ENCODE results near the gene TBC1D22A.

The TBC1D22A gene

GRCh38 chr22:46915950-46916730, 153.7 kb downstream of the TBC1D22A start:
- no peak for TF ChIP-seq POLR2A (IDR thresholded peaks at IDR 0.05; ENCODE audit: low read depth, low read length)
- no peak for DNase-seq (ENCODE audit: insufficient read length, low spot score)
- FAIRE-seq: no peak

- no peak for TF ChIP-seq POLR2A (IDR thresholded peaks at IDR 0.05; ENCODE audit: low read depth, low read length)
- FAIRE-seq: no peak
These were observed 154.7 kb downstream of the TBC1D22A start for GRCh38 chr22:46916886-46917770.

GRCh38 chr22:46917771-46918101, 155.3 kb downstream of the TBC1D22A start:
- no peak for TF ChIP-seq POLR2A (IDR thresholded peaks at IDR 0.05; ENCODE audit: low read depth, low read length)
- DNase-seq (ENCODE audit: insufficient read length, low spot score) (no peak), FAIRE-seq (no peak)

More at GRCh38 chr22:46916886-46917770, 154.7 kb downstream of the TBC1D22A start:
- no peak for DNase-seq (ENCODE audit: insufficient read length, low spot score)

DNA sequence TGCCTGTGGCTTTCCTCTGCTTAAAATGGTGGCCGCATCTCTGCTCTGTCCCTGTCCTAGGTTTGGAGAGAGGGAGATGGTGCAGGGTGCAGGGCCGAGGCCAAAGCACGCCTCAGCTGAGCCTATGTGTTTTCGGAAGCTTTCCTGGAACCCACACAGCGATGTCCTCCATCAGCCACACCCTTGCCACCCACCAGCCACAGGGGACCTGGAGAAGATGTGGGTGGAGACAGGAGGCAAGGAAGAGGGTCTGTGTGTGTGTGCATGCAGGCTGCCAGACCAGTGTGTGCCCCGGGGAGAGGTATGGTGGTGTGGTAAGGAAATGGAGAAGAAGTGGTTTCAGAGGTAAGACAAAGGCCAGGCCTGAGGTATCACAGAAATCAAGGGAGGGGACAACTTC, 155.7 kb downstream of the TBC1D22A start:
- TF ChIP-seq POLR2A (IDR thresholded peaks at IDR 0.05; ENCODE audit: low read depth, low read length): no peak
- DNase-seq (ENCODE audit: insufficient read length, low spot score) (no peak), FAIRE-seq (no peak)

DNA sequence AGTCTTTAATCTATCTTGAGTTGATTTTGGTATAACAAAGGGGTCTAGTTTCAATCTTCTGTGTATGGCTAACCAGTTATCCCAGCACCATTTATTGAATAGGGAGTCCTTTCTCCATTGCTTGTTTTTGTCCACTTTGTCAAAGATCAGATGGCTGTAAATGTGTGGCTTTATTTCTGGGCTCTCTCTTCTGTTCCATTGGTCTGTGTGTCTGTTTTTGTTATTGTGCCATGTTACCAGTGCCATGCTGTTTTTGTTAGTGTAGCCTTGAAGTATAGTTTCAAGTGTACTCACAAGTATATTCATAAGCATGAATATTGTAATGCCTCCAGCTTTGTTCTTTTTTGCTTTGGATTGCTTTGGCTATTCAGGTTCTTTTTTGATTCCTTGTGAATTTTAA, 159.6 kb downstream of the TBC1D22A start:
- TF ChIP-seq POLR2A (IDR thresholded peaks at IDR 0.05; ENCODE audit: low read depth, low read length): no peak
- DNase-seq (ENCODE audit: insufficient read length, low spot score): no peak
- FAIRE-seq: no peak

DNA sequence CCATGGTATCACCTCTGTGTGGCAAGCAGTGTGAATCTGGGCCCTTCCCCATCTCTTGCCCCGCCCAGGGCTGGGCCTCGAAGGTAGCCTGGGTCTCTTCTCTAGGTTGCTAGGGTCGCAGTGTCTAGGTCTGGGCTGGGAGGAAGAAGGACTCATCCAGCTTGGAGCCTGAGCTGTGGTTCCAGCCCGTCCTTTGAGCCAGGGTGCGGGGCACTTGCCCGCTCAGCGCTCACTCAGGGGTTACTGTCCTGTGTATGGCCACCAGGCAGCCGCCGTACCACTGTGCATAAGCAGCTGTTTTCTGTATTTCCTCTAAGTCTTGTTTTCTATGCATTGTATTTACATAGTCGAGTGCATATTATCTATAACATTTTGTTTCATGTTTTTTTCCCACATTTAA, 160.9 kb downstream of the TBC1D22A start:
- no peak for DNase-seq (ENCODE audit: insufficient read length, low spot score)
- FAIRE-seq: no peak
- no peak for TF ChIP-seq POLR2A (IDR thresholded peaks at IDR 0.05; ENCODE audit: low read depth, low read length)

DNA sequence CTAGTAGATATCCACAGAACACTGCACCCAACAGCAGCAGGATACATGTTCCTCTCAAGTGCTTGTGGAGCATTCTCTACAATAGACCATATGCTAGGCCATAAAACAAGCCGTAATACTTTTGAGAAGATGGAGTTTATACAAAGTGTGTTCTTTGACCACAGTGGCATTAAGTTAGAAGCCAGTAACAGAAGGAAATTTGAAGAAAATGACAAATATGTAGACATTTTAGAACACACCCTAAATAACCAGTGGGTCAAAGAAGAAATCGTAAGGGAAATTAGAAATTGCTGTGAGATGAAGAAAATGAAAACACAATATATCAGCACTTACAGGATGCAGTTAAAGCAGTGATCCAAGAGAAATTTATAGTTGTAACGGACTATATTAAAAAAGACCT, 163.4 kb downstream of the TBC1D22A start:
- TF ChIP-seq POLR2A (IDR thresholded peaks at IDR 0.05; ENCODE audit: low read depth, low read length): no peak
- FAIRE-seq (no peak), DNase-seq (ENCODE audit: insufficient read length, low spot score) (no peak)

GRCh38 chr22:46929046-46929709, 166.7 kb downstream of the TBC1D22A start:
- FAIRE-seq: no peak
- DNase-seq (ENCODE audit: insufficient read length, low spot score): no peak
- TF ChIP-seq POLR2A (IDR thresholded peaks at IDR 0.05; ENCODE audit: low read depth, low read length): no peak

DNA sequence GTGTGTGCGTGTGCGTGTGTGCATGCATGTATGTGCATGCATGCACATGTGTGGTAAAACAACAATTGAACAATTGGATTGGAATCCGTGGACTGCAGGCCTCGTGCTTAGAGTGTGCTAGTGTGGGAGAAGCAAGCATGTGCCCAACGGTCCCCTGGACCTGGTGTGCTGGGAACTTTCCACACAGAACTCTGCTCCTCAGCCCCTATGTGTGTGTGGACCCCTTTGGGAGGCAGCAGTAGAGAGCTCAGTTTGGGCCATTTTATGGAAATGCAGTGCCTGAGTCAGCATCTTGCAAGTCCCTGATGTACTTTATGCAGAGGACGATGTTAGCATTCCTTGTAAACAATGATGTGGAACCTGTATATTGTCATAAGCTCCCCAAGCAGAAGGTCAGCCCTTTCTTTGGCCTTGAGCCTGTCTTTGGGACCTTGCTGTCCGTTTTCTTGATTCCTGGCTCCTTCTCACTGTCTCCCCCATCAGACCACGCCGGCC, 167.3 kb downstream of the TBC1D22A start:
- TF ChIP-seq POLR2A (IDR thresholded peaks at IDR 0.05; ENCODE audit: low read depth, low read length): no peak
- DNase-seq (ENCODE audit: insufficient read length, low spot score) (no peak), FAIRE-seq (no peak)

DNA sequence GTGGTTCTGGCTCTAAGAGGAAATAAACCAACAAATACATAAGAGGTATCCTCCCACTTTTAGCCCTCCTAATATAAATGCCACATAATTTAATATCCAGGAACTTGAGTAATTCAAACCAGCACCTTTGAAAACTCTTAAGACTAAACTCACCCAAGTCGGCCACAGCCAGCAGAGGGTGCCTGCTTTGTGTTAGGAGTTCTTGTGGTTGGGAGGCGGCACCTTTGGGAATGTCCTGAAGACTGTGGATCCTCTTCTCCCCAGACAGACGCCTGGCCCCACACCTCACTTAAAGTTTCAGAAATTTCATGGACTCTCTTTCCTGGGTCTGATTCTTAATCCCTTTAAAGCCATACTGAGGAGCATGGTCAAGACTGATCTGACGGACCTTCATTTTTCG, 169.0 kb downstream of the TBC1D22A start:
- no peak for TF ChIP-seq POLR2A (IDR thresholded peaks at IDR 0.05; ENCODE audit: low read depth, low read length)
- no peak for DNase-seq (ENCODE audit: insufficient read length, low spot score)
- no peak for FAIRE-seq

DNA sequence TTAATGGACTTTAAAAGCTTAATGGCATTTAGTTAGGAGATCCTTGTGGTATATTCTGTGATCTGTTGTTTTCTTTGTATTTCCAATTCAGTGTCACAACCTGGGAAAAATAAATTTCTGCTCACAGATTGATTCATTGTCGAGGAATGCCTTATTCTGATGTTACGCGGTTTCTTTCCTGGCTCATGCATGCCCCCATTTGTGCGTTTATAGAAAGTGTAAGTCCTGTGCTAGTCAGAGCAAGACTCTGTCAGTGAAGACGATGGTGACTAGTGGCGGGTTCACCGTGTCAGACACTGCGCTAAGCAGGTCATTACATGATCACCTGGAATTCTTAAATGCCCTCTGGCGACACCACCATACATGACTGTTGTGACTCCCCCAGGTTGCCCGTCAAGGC, 169.4 kb downstream of the TBC1D22A start:
- no peak for TF ChIP-seq POLR2A (IDR thresholded peaks at IDR 0.05; ENCODE audit: low read depth, low read length)
- DNase-seq (ENCODE audit: insufficient read length, low spot score) (no peak), FAIRE-seq (peak; percentile 81)

GRCh38 chr22:46933040-46933930, 170.8 kb downstream of the TBC1D22A start:
- no peak for DNase-seq (ENCODE audit: insufficient read length, low spot score)
- FAIRE-seq: no peak
- no peak for TF ChIP-seq POLR2A (IDR thresholded peaks at IDR 0.05; ENCODE audit: low read depth, low read length)

- TF ChIP-seq POLR2A (IDR thresholded peaks at IDR 0.05; ENCODE audit: low read depth, low read length): no peak
- FAIRE-seq (no peak), DNase-seq (ENCODE audit: insufficient read length, low spot score) (no peak)
These were observed 171.8 kb downstream of the TBC1D22A start for GRCh38 chr22:46934172-46934745.

Measured in H54 (cell line).